Measurements from ENCODE around the gene CLEC3B.
"Not testable (repeated sequence)": the region's sequence is repeated elsewhere in the genome, so short reads cannot be mapped to it uniquely, and the experiment has no call there.

Gene CLEC3B

GRCh38 chr3:45035441-45036301 is 9.6 kb downstream of the CLEC3B start:
- peak; percentile 74 for DNase-seq (ENCODE audit: low spot score)

GRCh38 chr3:45037720-45038455 is 11.8 kb downstream of the CLEC3B start:
- DNase-seq (ENCODE audit: low spot score), result peak; percentile 89

GRCh38 chr3:45041666-45042065 is 15.6 kb downstream of the CLEC3B start:
- DNase-seq (ENCODE audit: low spot score), result no peak

DNA sequence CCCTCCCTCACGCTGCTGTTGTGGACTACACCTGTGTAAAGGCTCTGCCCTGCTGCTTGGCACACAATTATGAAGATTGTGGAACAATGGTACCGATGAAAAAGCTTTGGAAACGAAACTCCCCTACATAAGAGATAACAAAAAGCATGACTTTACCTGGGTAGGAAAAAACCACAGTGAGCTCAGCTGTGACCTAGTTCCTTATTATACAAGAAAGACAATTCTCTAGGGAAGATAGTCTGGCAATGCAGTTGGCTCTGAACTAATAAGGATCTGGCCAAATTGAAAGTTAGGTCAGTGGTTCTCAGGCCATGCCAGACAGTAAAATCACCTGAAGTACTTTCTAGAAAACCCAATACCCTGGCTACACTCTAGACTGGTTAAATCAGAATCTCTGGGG is 16.1 kb downstream of the CLEC3B start:
- DNase-seq (ENCODE audit: low spot score), result no peak

- DNase-seq (ENCODE audit: low spot score), result no peak
Observed at GRCh38 chr3:45043728-45044299, 17.7 kb downstream of the CLEC3B start.

DNA sequence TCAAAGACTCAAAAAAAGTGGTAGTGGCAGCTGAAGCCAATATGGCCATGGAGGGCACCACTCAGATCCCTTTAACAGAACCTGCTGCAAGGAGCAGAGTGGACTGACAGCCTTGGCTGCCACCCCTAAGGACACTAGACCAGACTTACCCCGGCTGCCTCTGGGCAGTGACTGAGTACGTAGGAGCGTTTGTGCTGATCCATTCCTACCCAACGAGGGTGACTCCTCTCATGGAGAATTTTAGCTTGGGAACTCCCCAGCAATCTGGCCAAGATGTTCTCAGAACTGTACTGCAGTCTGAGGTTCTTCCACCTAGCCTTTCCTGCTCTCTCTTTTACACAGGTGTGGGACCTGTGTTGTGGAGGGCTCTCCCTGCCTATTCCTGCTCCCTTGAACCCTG is 22.1 kb downstream of the CLEC3B start:
- DNase-seq (ENCODE audit: low spot score), result no peak

DNA sequence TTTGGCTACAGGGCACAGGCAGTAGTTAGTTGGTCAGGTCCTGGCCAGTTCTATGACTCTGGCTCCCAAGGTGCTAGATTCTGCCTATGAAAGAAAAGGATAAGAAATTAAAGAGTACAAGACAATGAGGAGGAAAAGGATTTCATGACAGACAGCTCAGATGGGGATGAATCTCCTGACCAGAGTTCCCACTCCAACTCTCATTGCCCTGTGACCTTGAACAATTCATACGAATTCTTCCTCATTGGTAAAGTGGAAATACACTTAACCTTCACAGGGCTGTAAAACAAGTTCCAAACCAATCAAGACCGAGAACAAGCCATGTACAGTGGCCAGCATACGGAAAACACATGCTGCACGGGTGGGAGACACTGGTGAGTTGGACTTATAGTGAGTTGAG is 23.7 kb downstream of the CLEC3B start:
- DNase-seq (ENCODE audit: low spot score), result no peak

DNA sequence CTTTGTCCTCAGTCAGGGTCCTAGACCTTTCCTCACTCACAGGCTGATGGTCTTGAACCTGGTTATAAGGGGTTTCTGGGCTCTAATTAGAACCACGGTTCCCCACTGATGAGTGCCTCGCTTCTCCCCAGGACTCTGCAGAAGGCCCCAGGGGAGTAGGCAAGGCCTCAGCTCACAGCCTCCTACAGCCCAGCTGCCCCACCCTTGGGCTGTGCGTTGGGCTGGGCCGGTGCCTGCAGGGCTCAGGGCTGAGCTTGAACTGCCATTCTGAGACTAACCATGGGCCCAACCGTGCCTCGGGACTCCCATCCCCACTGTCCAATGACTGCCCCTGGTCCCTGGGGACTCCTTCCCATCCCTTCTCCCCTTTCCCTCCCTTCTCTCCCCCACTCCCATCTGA is 25.6 kb downstream of the CLEC3B start:
- DNase-seq (ENCODE audit: low spot score), result no peak

DNA sequence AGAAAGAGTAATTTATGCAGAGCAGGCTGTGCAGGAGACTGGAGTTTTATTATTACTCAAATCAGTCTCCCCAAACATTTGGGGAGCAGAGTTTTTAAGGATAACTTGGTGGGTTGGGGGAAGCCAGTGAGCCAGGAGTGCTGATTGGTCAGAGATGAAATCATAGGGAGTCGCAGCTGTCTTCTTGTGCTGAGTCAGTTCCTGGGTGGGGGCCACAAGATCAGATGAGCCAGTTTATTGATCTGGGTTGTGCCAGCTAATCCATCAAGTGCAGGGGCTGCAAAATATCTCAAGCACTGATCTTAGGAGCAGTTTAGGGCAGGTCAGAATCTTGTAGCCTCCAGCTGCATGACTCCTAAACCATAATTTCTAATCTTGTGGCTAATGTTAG is 27.7 kb downstream of the CLEC3B start:
- not testable (repeated sequence) for DNase-seq (ENCODE audit: low spot score)

GRCh38 chr3:45054196-45054857 is 28.2 kb downstream of the CLEC3B start:
- no peak for DNase-seq (ENCODE audit: low spot score)

GRCh38 chr3:45055032-45055410 is 28.9 kb downstream of the CLEC3B start:
- no peak for DNase-seq (ENCODE audit: low spot score)

- no peak for DNase-seq (ENCODE audit: low spot score)
Observed at GRCh38 chr3:45055411-45056143, 29.5 kb downstream of the CLEC3B start.

DNA sequence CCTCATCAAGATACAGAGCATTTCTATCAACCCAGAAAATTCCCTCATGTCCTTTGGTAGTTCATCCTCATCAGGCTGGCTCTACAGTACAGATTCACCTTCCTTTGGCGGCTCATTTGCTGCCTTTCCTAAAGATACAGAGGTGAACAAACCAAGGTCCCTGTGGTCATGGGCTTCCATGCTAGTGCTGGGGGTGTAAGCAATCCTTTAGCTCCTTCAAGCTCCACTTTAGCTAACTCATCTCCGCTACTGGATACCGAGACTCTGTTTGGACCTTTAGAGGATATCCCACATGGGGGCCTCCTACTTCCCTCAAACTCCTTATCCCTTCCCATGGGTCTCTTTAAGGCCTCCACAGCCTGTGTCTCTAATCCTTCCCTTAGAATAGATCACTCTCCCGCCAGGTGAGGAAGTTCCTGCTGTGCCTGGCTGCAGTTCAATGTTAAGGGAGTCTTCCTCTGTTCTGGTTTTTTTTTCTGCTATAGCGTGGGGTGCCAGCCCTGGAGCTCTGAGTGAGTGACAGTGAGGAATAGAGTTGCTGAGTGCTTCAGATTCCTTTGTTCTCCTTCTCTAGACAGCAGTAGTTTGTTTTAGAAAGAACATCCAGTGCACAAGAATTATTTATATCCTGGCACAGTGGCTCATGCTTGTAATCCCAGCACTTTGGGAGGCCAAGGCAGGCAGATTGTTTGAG is 30.7 kb downstream of the CLEC3B start:
- DNase-seq (ENCODE audit: low spot score), result no peak

DNA sequence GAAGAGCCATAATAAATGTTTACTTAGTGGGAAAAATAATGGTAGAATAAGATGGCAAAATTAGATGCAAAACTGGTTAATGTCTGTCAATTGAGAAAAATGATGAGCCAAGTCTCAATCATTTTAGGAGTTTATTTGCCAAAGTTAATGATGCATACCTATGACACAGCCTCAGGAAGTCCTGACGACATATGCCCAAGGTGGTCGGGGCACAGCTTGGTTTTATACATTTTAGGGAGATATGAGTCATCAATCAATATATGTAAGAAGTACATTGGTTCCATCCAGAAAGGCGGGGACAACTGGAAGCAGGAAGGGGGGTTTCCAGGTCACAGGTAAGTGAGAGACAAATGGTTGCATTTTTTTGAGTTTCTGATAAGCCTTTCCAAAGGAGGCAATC is 31.5 kb downstream of the CLEC3B start:
- DNase-seq (ENCODE audit: low spot score), result no peak

DNA sequence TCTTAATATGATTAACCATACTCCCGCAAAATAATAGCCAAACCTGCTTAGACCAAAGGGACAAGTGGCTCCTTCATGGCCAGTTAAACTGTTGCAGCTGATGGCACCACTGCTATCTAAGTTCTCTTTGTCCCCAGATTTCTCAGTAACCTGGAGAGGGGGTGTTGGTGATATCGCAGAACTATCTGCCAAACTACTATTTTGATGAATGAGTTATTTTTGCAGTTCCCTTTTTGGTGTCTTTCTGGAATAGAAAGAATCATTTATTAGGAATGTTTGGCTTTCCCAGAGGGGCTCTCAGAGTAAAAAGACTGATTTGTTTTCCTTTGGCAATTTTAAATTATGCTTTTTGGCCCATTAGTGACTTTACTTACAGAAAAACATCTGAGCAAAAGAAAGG is 33.0 kb downstream of the CLEC3B start:
- no peak for DNase-seq (ENCODE audit: low spot score)

DNA sequence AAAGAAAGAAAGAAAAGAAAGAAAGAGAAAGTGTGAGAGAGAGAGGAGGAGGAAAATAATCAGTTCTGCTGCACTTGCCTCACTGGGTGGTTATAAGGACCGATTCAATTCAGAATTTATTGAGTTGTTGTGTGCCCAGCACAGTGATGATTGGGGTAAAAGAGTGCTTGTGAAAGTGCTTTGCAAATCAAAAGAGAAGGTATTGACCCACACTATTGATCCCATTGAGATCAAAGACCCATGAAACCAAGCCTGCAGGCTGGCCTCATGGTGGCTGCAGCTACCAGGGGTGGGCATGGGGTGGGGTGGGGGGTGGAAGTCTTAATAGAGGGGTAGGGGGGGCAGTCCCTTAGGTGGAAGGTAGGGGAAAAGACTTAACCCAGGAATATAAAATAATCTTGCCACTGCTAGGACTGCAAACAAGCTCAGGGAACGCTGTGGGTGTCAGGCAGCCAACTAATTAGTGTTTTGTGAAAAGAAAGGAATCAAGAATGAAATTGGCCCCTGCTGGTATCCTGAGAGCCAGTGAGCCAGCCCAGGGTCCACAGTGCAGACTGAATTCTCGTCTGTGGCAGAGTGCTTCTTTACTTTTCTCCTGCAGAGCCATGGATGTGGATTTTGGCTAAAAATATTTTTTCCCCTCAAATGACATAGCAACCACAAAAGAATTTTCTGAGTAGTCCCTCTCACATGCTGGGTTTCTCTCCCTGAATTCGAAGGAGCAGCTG is 34.2 kb downstream of the CLEC3B start:
- DNase-seq (ENCODE audit: low spot score), result no peak

DNA sequence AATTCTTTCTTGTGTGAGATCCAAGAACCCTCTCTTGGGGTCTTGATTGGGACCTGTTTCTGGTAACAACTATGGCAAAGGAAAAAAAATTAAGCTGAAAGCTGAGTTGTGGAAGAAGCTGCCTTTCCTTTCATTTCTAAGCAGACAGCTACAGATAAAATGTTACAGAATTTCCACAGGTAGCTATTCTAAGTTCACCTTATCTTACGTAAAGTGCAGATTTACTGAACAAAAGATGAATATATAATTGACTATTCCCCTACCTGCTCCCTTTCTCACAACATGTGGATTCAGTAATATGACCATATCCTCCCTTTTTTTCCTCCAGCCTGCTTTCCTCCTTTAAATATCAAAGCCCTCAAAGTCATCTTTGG is 36.6 kb downstream of the CLEC3B start:
- DNase-seq (ENCODE audit: low spot score), result no peak

DNA sequence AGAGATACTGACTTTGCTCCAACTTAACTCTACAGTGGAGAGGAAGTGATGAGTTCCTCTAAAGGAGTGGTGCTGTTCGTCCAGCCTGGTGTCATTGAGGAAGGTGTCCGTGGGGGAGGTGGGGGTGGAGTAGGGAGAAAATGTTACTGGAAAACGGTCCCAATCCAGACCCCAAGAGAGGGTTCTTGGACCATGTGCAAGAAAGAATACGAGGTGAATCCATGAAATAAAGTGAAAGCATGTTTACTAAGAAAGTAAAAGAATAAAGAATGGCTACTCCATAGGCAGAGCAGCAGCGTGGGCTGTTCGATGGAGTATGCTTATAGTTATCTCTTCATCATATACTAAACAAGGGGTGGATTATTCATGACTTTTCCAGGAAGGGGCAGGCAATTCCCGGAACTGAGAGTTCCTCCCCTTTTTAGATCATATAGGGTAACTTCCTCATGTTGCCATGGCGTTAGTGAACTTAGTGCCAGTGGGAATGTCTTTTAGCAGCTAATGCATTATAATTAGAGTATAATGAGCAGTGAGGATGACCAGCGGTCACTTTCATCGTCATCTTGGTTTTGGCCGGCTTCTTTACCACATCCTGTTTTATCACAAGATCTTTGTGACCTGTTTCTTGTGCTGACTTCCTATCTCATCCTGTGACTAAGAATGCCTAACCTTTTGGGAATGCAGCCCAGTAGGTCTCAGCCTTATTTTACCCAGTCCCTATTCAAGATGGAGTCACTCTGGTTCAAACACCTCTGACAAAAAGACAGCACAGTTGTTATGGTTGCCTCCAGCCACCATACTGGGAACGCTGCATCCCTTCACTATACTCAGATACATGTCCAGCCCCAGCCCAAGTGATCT is 38.6 kb downstream of the CLEC3B start:
- no peak for DNase-seq (ENCODE audit: low spot score)

DNA sequence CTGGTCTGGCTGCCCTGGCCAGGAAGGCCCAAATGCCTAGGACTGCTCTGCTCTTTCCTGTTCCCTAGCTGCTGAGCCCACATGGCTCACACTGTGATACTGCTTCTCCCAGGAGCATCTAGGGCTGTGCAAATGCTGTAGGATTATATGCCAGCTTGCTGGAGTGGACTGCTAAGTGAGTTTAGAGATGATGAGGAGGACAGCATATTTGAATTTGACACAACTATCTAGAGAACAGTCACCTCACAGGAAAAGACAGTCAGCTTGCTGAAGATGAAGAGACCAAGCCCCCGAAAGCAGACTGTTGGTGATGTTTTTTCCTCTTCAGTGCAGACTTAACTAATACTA is 39.2 kb downstream of the CLEC3B start:
- DNase-seq (ENCODE audit: low spot score), result no peak
